Neuronal stem cell (in vitro differentiated cells): ENCODE measurements around the gene PMS2.
"Not testable (repeated sequence)": the region's sequence is repeated elsewhere in the genome, so short reads cannot be mapped to it uniquely, and the experiment has no call there.

ENCODE experiments used
- DNase-seq: peaks from one replicate; pipeline ENCODE4 v3.0.0-alpha.2; 2013; ENCODE audit warnings: low spot score
- H2AFZ ChIP-seq: one replicate; pipeline ENCODE4 v1.6.1; 2013; ENCODE audit warnings: mild to moderate bottlenecking, low read length, inconsistent platforms
- H2AK5ac ChIP-seq: 2 replicates; pipeline ENCODE4 v1.6.1; 2013; ENCODE audit warnings: low read depth, mild to moderate bottlenecking, inconsistent platforms, low read length, moderate library complexity, mixed read lengths
- H2BK120ac ChIP-seq: 2 replicates; pipeline ENCODE4 v1.6.1; 2013; ENCODE audit warnings: low read depth, mild to moderate bottlenecking, inconsistent platforms, low read length, moderate library complexity, mixed read lengths
- H2BK12ac ChIP-seq: one replicate; pipeline ENCODE4 v1.6.1; 2013; ENCODE audit warnings: low read length, inconsistent platforms
- H2BK15ac ChIP-seq: 2 replicates; pipeline ENCODE4 v1.6.1; 2013; ENCODE audit warnings: mild to moderate bottlenecking, low read length, inconsistent platforms, mixed read lengths
- H2BK5ac ChIP-seq: one replicate; pipeline ENCODE4 v1.6.1; 2013; ENCODE audit warnings: inconsistent platforms, mild to moderate bottlenecking, low read length, moderate library complexity
- H3K14ac ChIP-seq: one replicate; pipeline ENCODE4 v1.6.1; 2013; ENCODE audit warnings: low read length, inconsistent platforms
- H3K18ac ChIP-seq: 2 replicates; pipeline ENCODE4 v1.6.1; 2013; ENCODE audit warnings: low read length, inconsistent platforms
- H3K23ac ChIP-seq: 2 replicates; pipeline ENCODE4 v1.6.1; 2013; ENCODE audit warnings: low read depth, mild to moderate bottlenecking, mixed read lengths, low read length, inconsistent platforms; ENCODE audit not compliant: poor library complexity
- H3K27ac ChIP-seq: replicated peaks from 3 replicates; pipeline ENCODE4 v1.5.1; 2013; ENCODE audit warnings: low read length, inconsistent platforms
- H3K27me3 ChIP-seq, 3 experiments: 2 replicates each; pipeline ENCODE4 v1.6.1; 2013; ENCODE audit warnings: low read length in 3 of 3, mild to moderate bottlenecking in 2 of 3, inconsistent platforms in 1 of 3, low read depth in 1 of 3, mixed read lengths in 1 of 3, moderate library complexity in 1 of 3; ENCODE audit not compliant: control insufficient read depth in 3 of 3, insufficient read depth in 3 of 3
- H3K36me3 ChIP-seq, 2 donors: replicated peaks in 1 of 2; 2 replicates each; pipeline ENCODE4 v1.6.1; 2013; ENCODE audit warnings: low read length in 2 of 2; ENCODE audit not compliant: control insufficient read depth in 2 of 2, insufficient read depth in 2 of 2
- H3K4ac ChIP-seq: 2 replicates; pipeline ENCODE4 v1.6.1; 2013; ENCODE audit warnings: inconsistent platforms, mild to moderate bottlenecking, low read length, moderate library complexity
- H3K4me1 ChIP-seq, 2 donors: 1 replicate in 1 of 2; 2 replicates in 1 of 2; pipeline ENCODE4 v1.6.1; 2013; ENCODE audit warnings: low read length in 2 of 2, low read depth in 1 of 2; ENCODE audit not compliant: control insufficient read depth in 2 of 2, insufficient read depth in 1 of 2
- H3K4me2 ChIP-seq: one replicate; pipeline ENCODE4 v1.6.1; 2013; ENCODE audit warnings: mild to moderate bottlenecking, low read length, inconsistent platforms; ENCODE audit not compliant: insufficient read depth, poor library complexity, severe bottlenecking
- H3K4me3 ChIP-seq, 2 donors: 2 replicates each; pipeline ENCODE4 v1.5.1; 2013; ENCODE audit warnings: low read length in 2 of 2, mild to moderate bottlenecking in 2 of 2, inconsistent platforms in 1 of 2, moderate library complexity in 1 of 2
- H3K79me1 ChIP-seq: one replicate; pipeline ENCODE4 v1.6.1; 2013; ENCODE audit warnings: low read depth, mild to moderate bottlenecking, inconsistent platforms, low read length, moderate library complexity
- H3K9ac ChIP-seq: one replicate; pipeline ENCODE4 v1.6.1; 2013; ENCODE audit warnings: mild to moderate bottlenecking, low read depth, low read length, inconsistent platforms; ENCODE audit not compliant: poor library complexity
- H3K9me3 ChIP-seq, 2 donors: replicated peaks in 1 of 2; 2 replicates each; pipeline versions ENCODE3 to v1.6.1; 2013; ENCODE audit warnings: low read length in 2 of 2, mild to moderate bottlenecking in 2 of 2, inconsistent platforms in 1 of 2, low read depth in 1 of 2, mixed read lengths in 1 of 2, moderate library complexity in 1 of 2; ENCODE audit not compliant: control insufficient read depth in 2 of 2, insufficient read depth in 1 of 2
- H4K8ac ChIP-seq: one replicate; pipeline ENCODE4 v1.6.1; 2013; ENCODE audit warnings: low read depth, mild to moderate bottlenecking, inconsistent platforms, low read length, moderate library complexity
- H4K91ac ChIP-seq: one replicate; pipeline ENCODE4 v1.6.1; 2013; ENCODE audit warnings: low read length, low read depth, mild to moderate bottlenecking, inconsistent platforms; ENCODE audit not compliant: poor library complexity
- WGBS, 2 donors: extraction: QIAGEN DNeasy Blood & Tissue Kit; methylation state at CpG; one replicate each; pipeline ENCODE4 v1.1.7; 2013; ENCODE audit warnings: missing lambda C conversion rate in 2 of 2, mixed read lengths in 1 of 2; ENCODE audit not compliant: insufficient read length in 2 of 2, insufficient replicate concordance in 1 of 2; ENCODE audit errors: extremely low coverage in 2 of 2; 5-methylcytosine and 5-hydroxymethylcytosine counted together

PMS2 gene

DNA sequence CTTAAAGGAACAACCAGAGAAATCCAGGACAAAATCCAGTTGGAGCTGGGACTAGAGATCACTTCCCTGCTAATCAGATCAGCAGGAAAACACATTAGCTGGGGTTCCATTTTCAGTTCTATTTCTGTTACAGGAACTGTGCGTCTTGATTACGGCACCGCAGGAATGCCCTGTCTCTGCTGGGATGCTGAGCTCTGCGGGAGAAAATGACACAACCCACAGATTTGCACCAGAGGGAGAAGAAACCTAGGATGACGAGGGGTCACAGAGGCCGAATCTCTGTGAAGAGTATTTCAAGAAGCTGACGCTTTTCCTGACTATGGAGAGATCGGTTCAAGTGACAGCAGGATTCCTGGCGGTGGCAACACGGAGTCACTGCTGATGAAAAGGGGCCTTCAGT lies 78.6 kb downstream of the PMS2 start:
- not testable (repeated sequence) for H2BK120ac ChIP-seq, H3K27ac ChIP-seq, H3K27me3 ChIP-seq, H3K4me3 ChIP-seq, H3K4me2 ChIP-seq, H3K4ac ChIP-seq, H3K18ac ChIP-seq, H3K4me1 ChIP-seq, H3K9me3 ChIP-seq, H2AFZ ChIP-seq, DNase-seq, H2AK5ac ChIP-seq, H3K79me1 ChIP-seq, H3K9ac ChIP-seq, H2BK12ac ChIP-seq, H2BK15ac ChIP-seq, H4K91ac ChIP-seq, H2BK5ac ChIP-seq, H3K23ac ChIP-seq, H3K36me3 ChIP-seq, H3K14ac ChIP-seq, H4K8ac ChIP-seq
- WGBS, 2 donors, result no CpG with 5 or more reads among the region's 10 CpGs

DNA sequence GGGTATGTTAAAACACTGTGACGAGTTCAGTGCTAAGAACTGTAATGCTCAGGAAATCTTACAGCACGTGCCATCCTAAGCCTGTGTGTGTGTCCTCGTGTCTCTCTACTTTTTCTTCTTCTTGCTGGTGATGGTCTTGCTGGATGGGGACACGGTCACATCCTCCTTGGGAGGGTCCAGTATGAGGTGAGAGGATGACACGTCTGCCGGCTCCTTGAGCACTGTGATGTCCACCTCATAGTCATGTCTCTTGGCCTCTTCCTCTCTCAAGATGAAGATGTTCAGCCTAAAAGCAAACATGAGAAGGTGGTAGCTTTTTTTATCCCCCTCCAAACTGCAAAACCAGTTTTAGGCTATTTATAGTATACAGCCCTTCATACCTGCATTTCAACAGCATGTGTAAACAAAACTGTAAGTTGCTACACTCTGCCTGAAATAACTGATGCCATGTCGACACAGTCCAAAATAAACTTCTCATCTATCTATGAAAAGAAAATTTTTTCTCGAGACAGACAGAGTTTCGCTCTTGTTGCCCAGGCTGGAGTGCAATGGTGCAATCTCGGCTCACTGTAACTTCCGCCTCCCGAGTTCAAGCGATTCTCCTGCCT lies 82.5 kb downstream of the PMS2 start:
- H3K4me3 ChIP-seq, H2BK5ac ChIP-seq, H3K4me2 ChIP-seq, H3K9me3 ChIP-seq, H3K9ac ChIP-seq, H2AK5ac ChIP-seq, H3K4me1 ChIP-seq, H3K27me3 ChIP-seq, H3K27ac ChIP-seq, DNase-seq, H2BK120ac ChIP-seq, H3K4ac ChIP-seq, H4K91ac ChIP-seq, H3K18ac ChIP-seq, H2AFZ ChIP-seq, H3K23ac ChIP-seq, H3K79me1 ChIP-seq, H3K14ac ChIP-seq, H2BK15ac ChIP-seq, H4K8ac ChIP-seq, H3K36me3 ChIP-seq, H2BK12ac ChIP-seq: not testable (repeated sequence)
- WGBS, 2 donors, result no CpG with 5 or more reads among the region's 13 CpGs

DNA sequence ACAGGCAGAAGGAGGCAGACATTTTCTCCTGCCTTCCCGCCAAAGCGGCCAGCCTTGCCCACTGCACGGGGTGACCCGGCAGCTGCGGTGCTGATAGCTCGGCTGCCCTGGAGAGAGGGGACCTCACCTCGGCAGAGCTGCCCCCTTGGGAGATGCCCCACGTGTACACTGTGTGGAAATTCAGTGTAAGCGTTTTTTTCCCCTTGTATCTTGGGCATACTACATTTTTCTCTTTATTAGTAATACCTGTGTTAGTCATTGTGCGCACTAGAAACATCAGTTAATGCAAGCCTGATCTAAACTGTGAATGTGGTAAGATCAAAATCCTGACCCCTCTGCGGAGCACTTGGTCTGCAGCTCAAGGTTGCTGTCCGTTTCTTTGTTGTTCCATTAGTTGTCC lies 84.2 kb downstream of the PMS2 start:
- not testable (repeated sequence) for H3K9me3 ChIP-seq, H3K4me2 ChIP-seq, H2AK5ac ChIP-seq, H3K9ac ChIP-seq, H3K4me3 ChIP-seq, H4K91ac ChIP-seq, H3K4me1 ChIP-seq, H3K27me3 ChIP-seq, H2BK12ac ChIP-seq, H3K18ac ChIP-seq, H2AFZ ChIP-seq, H3K27ac ChIP-seq, H3K79me1 ChIP-seq, DNase-seq, H4K8ac ChIP-seq, H3K4ac ChIP-seq, H3K23ac ChIP-seq, H2BK5ac ChIP-seq, H2BK15ac ChIP-seq, H2BK120ac ChIP-seq, H3K36me3 ChIP-seq, H3K14ac ChIP-seq
- WGBS, 2 donors, result no CpG with 5 or more reads among the region's 12 CpGs

DNA sequence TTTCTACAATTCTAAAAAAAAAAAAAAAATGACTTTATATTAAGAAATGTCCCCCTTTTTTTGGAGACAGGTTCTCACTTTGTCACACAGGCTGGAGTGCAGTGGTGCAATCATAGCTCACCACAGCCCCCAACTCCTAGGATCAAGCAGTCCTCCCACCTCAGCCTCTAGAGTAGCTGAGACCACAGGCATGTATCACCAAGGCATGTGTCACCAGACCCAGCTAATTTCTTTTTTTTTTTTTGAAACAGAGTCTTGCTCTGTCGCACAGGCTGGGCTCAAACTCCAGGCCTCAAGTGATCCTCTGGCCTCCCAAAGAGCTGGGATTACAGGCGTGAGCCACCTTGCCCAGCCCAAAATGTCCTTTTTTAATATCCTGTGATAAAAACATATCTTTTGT lies 84.7 kb downstream of the PMS2 start:
- not testable (repeated sequence) for H3K36me3 ChIP-seq, H4K91ac ChIP-seq, H3K4me2 ChIP-seq, H3K27ac ChIP-seq, H3K4me1 ChIP-seq, H2BK15ac ChIP-seq, H2BK5ac ChIP-seq, H3K27me3 ChIP-seq, H4K8ac ChIP-seq, H2AK5ac ChIP-seq, H3K18ac ChIP-seq, H2BK120ac ChIP-seq, H3K23ac ChIP-seq, H3K9me3 ChIP-seq, H2BK12ac ChIP-seq, H3K9ac ChIP-seq, H3K79me1 ChIP-seq, H3K4me3 ChIP-seq, H3K14ac ChIP-seq, H3K4ac ChIP-seq, H2AFZ ChIP-seq, DNase-seq
- no CpG with 5 or more reads among the region's 2 CpGs for WGBS, 2 donors
